ENCODE measurements around the gene NKX3-2. TPM values are rescaled to one million over a fixed set of nuclear protein-coding genes. Genes with fewer than 3 reads are reported as not detected.

NKX3-2 gene
- total and polyA plus RNA-seq, 10 of the 15 experiments (the other 5 are each of a cell fraction or from before 2014, with no cell fraction given): not detected

DNA sequence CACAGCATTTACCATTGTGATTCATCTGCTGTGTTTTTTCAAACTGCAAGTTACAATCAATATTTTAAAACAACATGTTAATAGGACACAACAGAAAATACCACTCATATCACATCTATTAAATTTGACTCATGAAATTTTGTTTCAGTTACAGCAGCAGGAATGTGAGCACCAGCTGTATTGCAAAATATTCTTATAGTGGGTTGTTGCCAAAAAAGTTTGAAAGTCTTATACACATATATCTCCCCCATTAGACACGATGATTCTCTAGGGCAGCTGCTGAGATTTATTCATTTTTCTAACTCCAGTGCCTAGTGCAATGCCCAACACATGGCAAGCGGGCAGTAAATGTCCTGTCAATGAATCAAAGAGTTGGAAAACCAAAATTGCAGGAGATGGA is 26.6 kb upstream of the NKX3-2 start (continued):
- TF ChIP-seq, protein P1, sequence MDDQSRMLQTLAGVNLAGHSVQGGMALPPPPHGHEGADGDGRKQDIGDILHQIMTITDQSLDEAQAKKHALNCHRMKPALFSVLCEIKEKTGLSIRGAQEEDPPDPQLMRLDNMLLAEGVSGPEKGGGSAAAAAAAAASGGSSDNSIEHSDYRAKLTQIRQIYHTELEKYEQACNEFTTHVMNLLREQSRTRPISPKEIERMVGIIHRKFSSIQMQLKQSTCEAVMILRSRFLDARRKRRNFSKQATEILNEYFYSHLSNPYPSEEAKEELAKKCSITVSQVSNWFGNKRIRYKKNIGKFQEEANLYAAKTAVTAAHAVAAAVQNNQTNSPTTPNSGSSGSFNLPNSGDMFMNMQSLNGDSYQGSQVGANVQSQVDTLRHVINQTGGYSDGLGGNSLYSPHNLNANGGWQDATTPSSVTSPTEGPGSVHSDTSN (IDR thresholded peaks at IDR 0.05; ENCODE audit: insufficient replicate concordance, low read depth, low read length): no peak
- TF ChIP-seq SIX5 (IDR thresholded peaks at IDR 0.05; ENCODE audit: low read depth, low read length, severe bottlenecking) (no peak), SREBF2 (IDR thresholded peaks at IDR 0.05; ENCODE audit: low read length) (no peak), RFX5 (IDR thresholded peaks at IDR 0.05; ENCODE audit: low read depth, low read length) (no peak)
- TF ChIP-seq, protein P2, sequence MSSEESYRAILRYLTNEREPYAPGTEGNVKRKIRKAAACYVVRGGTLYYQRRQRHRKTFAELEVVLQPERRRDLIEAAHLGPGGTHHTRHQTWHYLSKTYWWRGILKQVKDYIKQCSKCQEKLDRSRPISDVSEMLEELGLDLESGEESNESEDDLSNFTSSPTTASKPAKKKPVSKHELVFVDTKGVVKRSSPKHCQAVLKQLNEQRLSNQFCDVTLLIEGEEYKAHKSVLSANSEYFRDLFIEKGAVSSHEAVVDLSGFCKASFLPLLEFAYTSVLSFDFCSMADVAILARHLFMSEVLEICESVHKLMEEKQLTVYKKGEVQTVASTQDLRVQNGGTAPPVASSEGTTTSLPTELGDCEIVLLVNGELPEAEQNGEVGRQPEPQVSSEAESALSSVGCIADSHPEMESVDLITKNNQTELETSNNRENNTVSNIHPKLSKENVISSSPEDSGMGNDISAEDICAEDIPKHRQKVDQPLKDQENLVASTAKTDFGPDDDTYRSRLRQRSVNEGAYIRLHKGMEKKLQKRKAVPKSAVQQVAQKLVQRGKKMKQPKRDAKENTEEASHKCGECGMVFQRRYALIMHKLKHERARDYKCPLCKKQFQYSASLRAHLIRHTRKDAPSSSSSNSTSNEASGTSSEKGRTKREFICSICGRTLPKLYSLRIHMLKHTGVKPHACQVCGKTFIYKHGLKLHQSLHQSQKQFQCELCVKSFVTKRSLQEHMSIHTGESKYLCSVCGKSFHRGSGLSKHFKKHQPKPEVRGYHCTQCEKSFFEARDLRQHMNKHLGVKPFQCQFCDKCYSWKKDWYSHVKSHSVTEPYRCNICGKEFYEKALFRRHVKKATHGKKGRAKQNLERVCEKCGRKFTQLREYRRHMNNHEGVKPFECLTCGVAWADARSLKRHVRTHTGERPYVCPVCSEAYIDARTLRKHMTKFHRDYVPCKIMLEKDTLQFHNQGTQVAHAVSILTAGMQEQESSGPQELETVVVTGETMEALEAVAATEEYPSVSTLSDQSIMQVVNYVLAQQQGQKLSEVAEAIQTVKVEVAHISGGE (CRISPR knock-in tag; IDR thresholded peaks at IDR 0.05): no peak

DNA sequence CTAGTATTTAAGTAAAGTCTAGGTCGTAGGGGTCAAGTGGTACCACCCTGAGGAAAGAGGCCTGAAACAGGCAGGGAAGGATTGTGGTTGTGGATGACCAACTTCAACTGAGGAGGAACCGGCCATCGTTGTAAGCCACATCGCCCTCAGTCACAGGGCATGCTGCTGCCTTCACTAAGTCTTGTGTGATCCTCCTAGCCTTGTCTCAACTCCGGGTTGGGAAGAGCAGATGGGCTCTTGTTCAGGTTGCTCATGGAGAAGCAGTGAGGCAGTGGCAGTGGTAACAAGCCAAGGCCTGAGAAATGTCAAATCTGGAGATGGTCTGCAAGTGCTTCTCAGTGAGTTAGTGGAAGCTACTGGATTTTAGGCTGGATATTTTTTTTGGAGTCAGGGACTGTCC is 22.8 kb upstream of the NKX3-2 start:
- RAD21 ChIA-PET (ENCODE audit: unreplicated experiment): no interaction called here
- POLR2A ChIA-PET: no interaction called here
- Histone ChIP-seq H3K9me3 (replicated peaks; ENCODE audit: control insufficient read depth, insufficient read depth, low read length) (no peaks in the 10 kb centered on the region), H3K27me3 (replicated peaks in 1 of 2; ENCODE audit: control insufficient read depth in 2 of 2, insufficient read depth in 2 of 2, low read length in 1 of 2) (no peaks in the 10 kb centered on the region), H3K4me1 (ENCODE audit: control insufficient read depth, insufficient read depth, low read length) (no peaks in the 10 kb centered on the region), H3K79me2 (ENCODE audit: control insufficient read depth, insufficient read depth, low read length) (no peaks in the 10 kb centered on the region), H3K4me3 (no peak overlapping the region), H3K4me2 (ENCODE audit: control insufficient read depth, insufficient read depth) (no peak overlapping the region), H3K27ac (ENCODE audit: control insufficient read depth, insufficient read depth) (no peak overlapping the region), H4K20me1 (ENCODE audit: control insufficient read depth, insufficient read depth) (no peaks in the 10 kb centered on the region), H3K9ac (ENCODE audit: control insufficient read depth, insufficient read depth, low read length) (no peak overlapping the region), H2AFZ (ENCODE audit: control insufficient read depth, low read depth, low read length) (no peak overlapping the region), H3K36me3 (ENCODE audit: control insufficient read depth in 2 of 2, insufficient read depth in 2 of 2, low read length in 1 of 2) (peaks cover 2 to 14% of the 10 kb centered on the region in 2 experiments)
- ATAC-seq (no peak), DNase-seq (ENCODE audit: low read depth, low spot score) (no peak), FAIRE-seq (no peak)
- SMC1A ChIA-PET (ENCODE audit: uncharacterized antibody, unreplicated experiment): no interaction called here
- WGBS (ENCODE audit: insufficient coverage, insufficient replicate concordance, low lambda C conversion rate, missing lambda C conversion rate): 99% methylated on average over 5 of the region's 5 CpGs
- BruUV-seq (replicated peaks): no TSS peak
- intact Hi-C loops (cut with micrococcal nuclease; ENCODE audit: unreplicated experiment) (no loop called here), in situ Hi-C loops (cut with MboI) (no loop called here)
- CTCF ChIA-PET: no interaction called here
- TF ChIP-seq RAD21 (IDR thresholded peaks at IDR 0.05; ENCODE audit: insufficient read depth, low read depth, low read length): no peak
- peak; percentile 39; the same call in 1 of the 2 replicates for TF ChIP-seq POLR2A (IDR thresholded peaks at IDR 0.05; ENCODE audit: low read depth, low read length)
- no peak for TF ChIP-seq TCF12 (IDR thresholded peaks at IDR 0.05; ENCODE audit: low read depth, low read length)
- no peak for TF ChIP-seq MYB (IDR thresholded peaks at IDR 0.05; ENCODE audit: borderline replicate concordance, low read depth, low read length)
